Activated CD4-positive, alpha-beta T cell treated with anti-CD3 and anti-CD28 coated beads for 36 hours (primary cell): ENCODE results near the gene ITGB2. TPM values are rescaled to one million over a fixed set of nuclear protein-coding genes. Genes with fewer than 3 reads are reported as not detected.
A peak's percentile ranks its signal among the peaks of the same experiment; 100 is the strongest.

Experiments
- ATAC-seq: fragments of 200-7000 bp; cut with Tn5 transposase; one replicate; pipeline ENCODE4 v1.10.0; 2021; ENCODE audit warnings: mild to moderate bottlenecking, moderate library complexity
- CTCF ChIA-PET: fragments of 350-600 bp; sonication (Branson Sonifier 250); formaldehyde crosslinking; loops from one replicate; lab custom pipeline; 2021; ENCODE audit warnings: antibody characterized with exemption; lab: Charles Lee
- POLR2A ChIA-PET: fragments of 350-600 bp; sonication (Branson Sonifier 250); formaldehyde crosslinking; loops from one replicate; lab custom pipeline; 2021; ENCODE audit warnings: antibody characterized with exemption, inconsistent platforms; lab: Charles Lee
- DNase-seq: peaks from one replicate; pipeline ENCODE4 v3.0.0-alpha.2; 2020
- H3K27ac Mint-ChIP-seq: one replicate; pipeline ENCODE4 v1.8.0; 2021; ENCODE audit warnings: mixed read lengths
- H3K27me3 Mint-ChIP-seq: one replicate; pipeline ENCODE4 v1.8.0; 2021; ENCODE audit warnings: mixed read lengths
- H3K36me3 Mint-ChIP-seq: one replicate; pipeline ENCODE4 v1.8.0; 2021; ENCODE audit warnings: low read depth, mixed read lengths
- H3K4me1 Mint-ChIP-seq: one replicate; pipeline ENCODE4 v1.8.0; 2021; ENCODE audit warnings: mixed read lengths
- H3K4me3 Mint-ChIP-seq: one replicate; pipeline ENCODE4 v1.8.0; 2021; ENCODE audit warnings: mild to moderate bottlenecking, moderate library complexity, mixed read lengths
- H3K9me3 Mint-ChIP-seq: one replicate; pipeline ENCODE4 v1.8.0; 2021; ENCODE audit warnings: low read depth, mixed read lengths
- intact Hi-C, 2 experiments: fragments of 100-400 bp; cut with DNase I in 1 of 2; cut with micrococcal nuclease in 1 of 2; formaldehyde crosslinking; loops; one replicate each; pipeline versions ENCODE4 v1.14.2 to v1.15.1; 2022 to 2024; cut with DNase I, micrococcal nuclease
- total RNA-seq, 2 experiments: library from RNA; stranded (reverse); gene quantifications; one replicate each; pipeline ENCODE4 v1.2.3, GENCODE V29; 2021

The ITGB2 gene
- total RNA-seq, 2 experiments from 2014 or later: 217 to 250 TPM

DNA sequence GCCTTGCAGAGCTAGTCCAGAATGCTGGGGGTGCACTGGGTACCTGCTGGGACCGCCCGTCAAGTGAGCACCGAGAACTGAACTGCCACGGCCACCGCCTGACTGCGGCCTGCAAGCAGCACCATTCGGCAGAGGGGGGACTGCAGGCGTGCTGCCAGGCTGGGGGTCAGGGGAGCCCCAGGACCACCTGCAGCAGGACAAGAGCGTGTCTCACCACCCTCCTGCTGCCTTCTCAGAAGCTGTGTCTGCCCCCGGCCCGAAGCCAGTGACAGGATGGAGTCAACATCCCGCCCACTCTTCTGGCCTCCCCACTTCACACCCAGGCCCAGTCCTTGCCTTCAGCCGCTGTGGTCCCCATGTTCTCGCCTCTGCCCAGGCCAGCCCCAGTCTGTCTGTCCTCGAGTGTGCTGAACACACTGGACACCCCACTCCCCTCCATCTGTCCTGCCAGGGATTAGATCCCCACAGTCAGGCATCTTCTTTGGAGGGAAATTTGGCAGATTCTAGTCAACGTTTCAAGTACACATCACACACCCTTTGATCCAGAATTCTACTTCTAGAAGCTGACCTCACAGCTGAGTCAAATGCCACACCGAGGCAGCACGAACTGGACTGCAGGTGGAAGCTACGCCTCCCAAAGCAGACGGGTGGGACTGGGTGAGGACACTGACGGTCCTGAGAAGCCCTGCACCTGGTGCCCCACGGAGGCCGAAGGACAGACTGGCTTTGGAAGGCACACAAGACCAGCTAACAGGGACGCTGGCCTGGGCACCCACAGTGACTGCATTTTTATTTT lies 73.2 kb downstream of the ITGB2 start:
- Mint-ChIP-seq H3K4me1 (peaks cover 24% of the 10 kb centered on the region), H3K4me3 (no peak overlapping the region), H3K27me3 (no peaks in the 10 kb centered on the region), H3K27ac (no peak overlapping the region), H3K36me3 (peaks cover 21% of the 10 kb centered on the region), H3K9me3 (no peaks in the 10 kb centered on the region)
- DNase-seq (no peak), ATAC-seq (no peak)
- CTCF ChIA-PET: interaction anchor here (1.1 to 2.2 kb wide), 3 partner anchors 10 to 47 kb away, joined by 4 to 11 read pairs (median 8); partner anchors contain the start of gene UBE2G2
- POLR2A ChIA-PET: no interaction called here
- intact Hi-C loops: loop anchor here (2.0 kb wide), 3 partner anchors 25 to 77 kb away; partner anchors contain the start of genes PTTG1IP (in 1 of the 2) and UBE2G2 (in 1 of the 2)

DNA sequence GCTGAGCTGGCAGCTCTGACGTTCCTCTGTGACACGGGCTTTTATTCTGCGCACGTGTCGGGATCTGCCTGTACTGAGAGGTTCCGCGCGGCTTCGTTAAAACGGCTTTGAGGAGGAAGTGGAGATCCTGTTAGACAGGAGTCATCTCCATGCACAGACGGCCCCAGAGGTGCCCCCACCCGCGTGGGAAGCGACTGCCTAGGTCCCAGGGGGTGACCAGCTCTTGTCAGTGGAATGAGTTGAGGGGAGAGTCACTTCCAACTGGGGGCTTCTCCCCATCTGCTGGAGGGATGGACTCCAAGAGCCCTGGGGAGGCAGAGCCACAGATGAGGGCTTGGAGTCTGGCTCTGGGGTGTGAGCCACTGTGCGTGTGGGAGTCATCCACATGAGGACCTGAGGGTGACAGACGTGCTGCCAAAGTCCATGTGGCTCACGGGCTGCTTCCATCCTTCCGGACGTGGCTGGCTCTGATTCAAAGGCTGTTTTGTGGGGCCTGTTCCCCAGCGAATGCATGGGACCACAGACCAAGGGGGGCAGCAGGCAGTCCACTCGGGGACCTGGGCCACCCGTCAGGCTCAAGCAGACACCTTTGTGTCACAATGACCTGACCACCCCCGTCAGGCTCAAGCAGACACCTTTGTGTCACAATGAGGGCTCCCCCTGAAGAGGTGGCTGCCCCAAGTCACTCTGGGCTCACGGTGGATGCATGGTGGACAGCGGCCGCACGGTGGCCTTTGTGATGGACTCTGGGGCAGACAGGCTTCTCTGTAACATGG lies 74.0 kb downstream of the ITGB2 start:
- Mint-ChIP-seq H3K27me3 (no peaks in the 10 kb centered on the region), H3K36me3 (peaks cover 16% of the 10 kb centered on the region), H3K4me3 (peak overlapping the region; percentile 64), H3K4me1 (peaks cover 16% of the 10 kb centered on the region), H3K9me3 (no peaks in the 10 kb centered on the region), H3K27ac (peak overlapping the region; percentile 51)
- CTCF ChIA-PET: interaction anchor here (0.7 to 2.2 kb wide), 5 partner anchors 11 to 53 kb away, joined by 3 to 11 read pairs (median 5); partner anchors contain the start of gene UBE2G2
- POLR2A ChIA-PET: interaction anchor here (1.0 kb wide), 1 partner anchor 46 kb away, joined by 4 read pairs; no protein-coding TSS in a partner anchor
- DNase-seq (peak; percentile 72), ATAC-seq (peak; percentile 60)
- intact Hi-C loops: loop anchor here (1.0 to 2.0 kb wide), 4 partner anchors 26 to 78 kb away; partner anchors contain the start of genes UBE2G2 (in 2 of the 2) and PTTG1IP (in 1 of the 2)

DNA sequence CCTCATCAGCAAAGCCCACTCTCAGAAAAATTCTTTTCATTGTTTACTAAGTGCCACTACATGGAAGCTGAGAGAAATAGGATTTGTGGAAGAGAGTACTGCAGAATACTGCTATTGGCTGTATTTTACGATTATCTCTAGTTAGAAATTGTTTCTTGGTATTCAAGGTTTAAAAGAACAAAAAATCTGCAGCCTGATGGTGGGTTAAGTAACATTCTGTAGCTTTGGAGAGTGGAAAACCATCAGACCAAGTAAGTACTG lies 74.5 kb downstream of the ITGB2 start:
- peaks cover 11% of the 10 kb centered on the region for H3K4me1 Mint-ChIP-seq
- intact Hi-C loops: loop anchor here (1.0 to 2.0 kb wide), 4 partner anchors 27 to 79 kb away; partner anchors contain the start of genes UBE2G2 (in 2 of the 2) and PTTG1IP (in 1 of the 2)
- no peaks in the 10 kb centered on the region for H3K9me3 Mint-ChIP-seq
- no peaks in the 10 kb centered on the region for H3K27me3 Mint-ChIP-seq
- ATAC-seq (no peak), DNase-seq (no peak)
- POLR2A ChIA-PET: interaction anchor here (1.0 kb wide), 1 partner anchor 45 kb away, joined by 4 read pairs; no protein-coding TSS in a partner anchor
- peak overlapping the region; percentile 64 for H3K4me3 Mint-ChIP-seq
- CTCF ChIA-PET: interaction anchor here (0.7 to 2.2 kb wide), 5 partner anchors 12 to 53 kb away, joined by 3 to 11 read pairs (median 5); partner anchors contain the start of gene UBE2G2
- peaks cover 12% of the 10 kb centered on the region for H3K36me3 Mint-ChIP-seq
- H3K27ac Mint-ChIP-seq: peak overlapping the region; percentile 51

DNA sequence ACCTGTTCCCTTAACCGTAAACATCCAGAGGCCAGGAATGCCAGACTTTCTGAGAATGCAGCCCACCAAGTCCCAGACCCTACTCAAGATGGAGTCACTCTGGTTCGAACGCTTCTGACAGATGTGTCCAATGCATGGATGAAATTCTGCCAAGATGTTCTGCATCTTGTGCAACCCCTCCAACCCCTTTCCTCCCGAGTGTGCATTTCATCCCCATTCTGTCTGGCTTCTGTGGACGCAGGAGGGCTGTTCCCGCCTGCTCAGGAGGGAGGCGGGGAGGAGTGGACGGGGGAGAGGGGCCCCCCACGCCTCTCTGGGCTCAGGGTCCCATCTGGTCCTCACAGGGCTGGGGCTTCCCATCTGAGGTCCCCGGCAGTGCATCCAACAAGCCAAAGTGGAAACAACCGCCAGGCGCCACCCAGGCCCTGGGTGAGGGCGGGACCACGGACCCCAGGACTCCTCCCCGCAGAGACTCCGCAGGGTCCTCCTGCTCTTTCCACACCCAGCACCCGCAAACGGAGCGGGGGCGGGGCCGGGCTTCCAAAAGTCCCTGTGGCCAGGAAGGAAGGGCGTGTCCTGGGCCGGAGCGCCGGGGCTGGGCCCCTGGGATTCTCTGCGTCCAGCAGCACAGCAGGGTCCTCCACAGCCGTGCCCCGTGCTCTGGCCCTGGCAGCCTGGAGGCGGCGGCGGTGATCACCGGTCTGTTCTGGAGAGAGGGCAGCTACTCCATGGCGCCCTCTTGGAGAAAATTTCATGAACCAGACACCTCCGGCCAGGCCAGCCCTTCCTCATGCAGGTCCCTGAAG lies 75.1 kb downstream of the ITGB2 start:
- Mint-ChIP-seq H3K27me3 (no peaks in the 10 kb centered on the region), H3K4me1 (peaks cover 7% of the 10 kb centered on the region), H3K36me3 (peaks cover 9% of the 10 kb centered on the region), H3K27ac (peak overlapping the region; percentile 51), H3K9me3 (no peaks in the 10 kb centered on the region), H3K4me3 (peak overlapping the region; percentile 64)
- peak; percentile 86 for ATAC-seq
- intact Hi-C loops: loop anchor here (1.0 to 2.0 kb wide), 5 partner anchors 27 to 79 kb away; partner anchors contain the start of genes UBE2G2 (in 2 of the 2), PTTG1IP (in 1 of the 2) and SUMO3 (in 1 of the 2)
- CTCF ChIA-PET: interaction anchor here (0.7 to 2.2 kb wide), 3 partner anchors 40 to 52 kb away, joined by 3 to 11 read pairs (median 5); partner anchors contain the start of gene UBE2G2
- DNase-seq: peak; percentile 81
- POLR2A ChIA-PET: interaction anchor here (1.0 kb wide), 1 partner anchor 45 kb away, joined by 4 read pairs; no protein-coding TSS in a partner anchor

DNA sequence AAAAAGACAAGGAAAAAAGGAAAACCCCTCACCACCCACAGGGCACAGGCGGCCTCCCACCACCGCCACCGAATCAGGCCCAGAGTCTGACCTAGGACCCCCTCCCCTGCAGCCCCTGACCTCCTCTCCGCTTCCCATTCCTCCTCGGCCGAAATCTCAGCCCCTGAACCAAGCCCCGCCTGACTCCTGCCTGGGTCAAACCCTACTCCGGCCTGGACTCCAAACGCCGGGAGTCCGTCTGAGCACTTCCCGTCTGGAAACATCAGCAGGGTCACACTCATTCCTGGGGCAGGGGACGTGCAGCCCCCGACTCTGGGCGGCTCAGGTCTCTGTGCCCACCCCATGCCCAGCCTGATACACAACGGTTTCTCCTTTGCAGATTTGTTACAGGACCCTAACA lies 76.4 kb downstream of the ITGB2 start:
- no peaks in the 10 kb centered on the region for H3K9me3 Mint-ChIP-seq
- intact Hi-C loops: no loop called here
- H3K27ac Mint-ChIP-seq: no peak overlapping the region
- no peak for DNase-seq
- no peaks in the 10 kb centered on the region for H3K27me3 Mint-ChIP-seq
- CTCF ChIA-PET: no interaction called here
- H3K4me1 Mint-ChIP-seq: peaks cover 7% of the 10 kb centered on the region
- POLR2A ChIA-PET: interaction anchor here (0.5 kb wide), 1 partner anchor 29 kb away, joined by 6 read pairs; the partner anchor contains the start of gene PTTG1IP
- H3K36me3 Mint-ChIP-seq: peaks cover 2% of the 10 kb centered on the region
- no peak overlapping the region for H3K4me3 Mint-ChIP-seq
- no peak for ATAC-seq

DNA sequence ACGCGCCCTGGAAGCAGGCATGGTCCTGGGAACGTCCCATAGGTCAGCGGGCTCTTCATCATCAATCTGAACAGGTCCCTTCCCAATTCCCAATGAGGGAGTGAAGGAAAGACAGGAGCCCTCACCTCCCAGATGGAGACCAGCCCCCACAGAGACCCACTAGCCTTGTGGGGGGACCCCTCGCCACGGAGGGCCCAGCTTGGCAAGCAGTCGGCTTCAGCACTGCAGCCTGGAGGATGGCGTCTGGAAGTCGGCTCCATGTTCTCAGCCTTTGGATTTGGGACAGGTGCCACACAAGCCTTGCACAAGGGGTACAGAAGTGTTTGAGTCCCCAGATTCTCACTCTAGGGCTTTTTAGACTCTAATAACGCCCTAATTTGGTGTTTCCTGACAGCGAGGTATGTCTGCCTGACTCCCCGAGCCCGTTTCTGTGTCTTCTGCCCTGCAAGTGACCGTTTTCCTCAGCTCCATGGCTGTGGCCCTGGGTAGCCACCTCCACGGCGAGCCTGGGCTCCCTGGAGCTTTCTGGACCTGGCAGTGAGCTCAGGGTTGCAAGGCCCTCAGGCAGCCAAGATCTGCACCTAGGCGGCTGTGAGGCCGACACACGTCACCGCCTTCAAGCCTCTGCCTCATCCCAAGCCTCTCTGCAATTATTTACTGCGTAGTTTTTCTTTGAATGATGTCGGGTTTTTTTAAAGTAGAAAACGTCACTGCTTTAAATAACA lies 77.8 kb downstream of the ITGB2 start:
- no peaks in the 10 kb centered on the region for H3K36me3 Mint-ChIP-seq
- ATAC-seq: no peak
- CTCF ChIA-PET: no interaction called here
- no peaks in the 10 kb centered on the region for H3K9me3 Mint-ChIP-seq
- H3K4me1 Mint-ChIP-seq: peaks cover 7% of the 10 kb centered on the region
- POLR2A ChIA-PET: no interaction called here
- no peak overlapping the region for H3K4me3 Mint-ChIP-seq
- H3K27me3 Mint-ChIP-seq: no peaks in the 10 kb centered on the region
- H3K27ac Mint-ChIP-seq: no peak overlapping the region
- intact Hi-C loops: no loop called here
- DNase-seq: no peak

DNA sequence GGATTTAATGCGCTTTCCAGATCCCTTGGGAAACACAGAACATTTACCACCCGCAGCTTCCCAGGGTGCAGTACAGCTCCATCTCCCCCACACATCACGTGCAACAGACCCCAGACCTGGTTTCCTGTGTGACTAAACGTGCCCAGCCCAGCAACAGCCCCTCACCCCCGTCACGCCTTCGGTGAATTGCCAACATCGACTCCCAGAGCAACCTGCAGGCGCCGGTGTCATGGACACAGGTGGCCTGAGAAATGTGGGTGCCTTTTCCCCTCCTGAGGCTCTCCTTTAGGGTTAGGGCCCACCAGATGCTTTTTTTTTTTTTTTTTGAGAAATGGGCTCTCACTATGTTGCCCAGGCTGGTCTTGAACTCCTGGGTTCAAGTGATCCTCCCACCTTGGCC lies 78.6 kb downstream of the ITGB2 start:
- ATAC-seq: no peak
- DNase-seq: no peak
- Mint-ChIP-seq H3K4me3 (no peak overlapping the region), H3K36me3 (no peaks in the 10 kb centered on the region), H3K27ac (no peak overlapping the region), H3K9me3 (no peaks in the 10 kb centered on the region), H3K4me1 (peaks cover 7% of the 10 kb centered on the region), H3K27me3 (no peaks in the 10 kb centered on the region)
- POLR2A ChIA-PET: no interaction called here
- intact Hi-C loops: no loop called here
- CTCF ChIA-PET: no interaction called here

DNA sequence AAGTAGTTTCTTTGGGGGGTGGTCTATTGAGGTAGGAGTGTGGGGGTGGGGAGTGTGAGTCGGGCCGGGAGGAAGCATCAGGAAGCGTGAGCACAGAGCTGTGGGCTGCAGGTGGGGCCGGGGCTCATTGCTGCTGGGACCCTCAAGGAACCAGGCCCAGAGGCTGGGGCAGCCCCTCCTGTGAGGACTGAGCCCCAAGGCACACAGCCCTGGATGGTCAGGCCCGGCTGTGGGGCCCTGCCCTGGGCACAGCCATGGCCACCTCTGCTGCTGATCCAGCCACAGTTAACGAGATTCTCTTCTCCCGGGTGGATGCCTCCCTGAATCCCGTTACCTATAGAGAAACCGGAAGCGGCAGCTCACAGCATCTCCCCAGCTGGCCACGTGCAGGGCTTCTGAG lies 79.9 kb downstream of the ITGB2 start:
- ChIA-PET CTCF (no interaction called here), POLR2A (no interaction called here)
- Mint-ChIP-seq H3K9me3 (no peaks in the 10 kb centered on the region), H3K27ac (no peak overlapping the region), H3K4me1 (no peaks in the 10 kb centered on the region), H3K27me3 (no peaks in the 10 kb centered on the region), H3K36me3 (no peaks in the 10 kb centered on the region), H3K4me3 (no peak overlapping the region)
- no peak for DNase-seq
- no peak for ATAC-seq
- intact Hi-C loops: no loop called here

DNA sequence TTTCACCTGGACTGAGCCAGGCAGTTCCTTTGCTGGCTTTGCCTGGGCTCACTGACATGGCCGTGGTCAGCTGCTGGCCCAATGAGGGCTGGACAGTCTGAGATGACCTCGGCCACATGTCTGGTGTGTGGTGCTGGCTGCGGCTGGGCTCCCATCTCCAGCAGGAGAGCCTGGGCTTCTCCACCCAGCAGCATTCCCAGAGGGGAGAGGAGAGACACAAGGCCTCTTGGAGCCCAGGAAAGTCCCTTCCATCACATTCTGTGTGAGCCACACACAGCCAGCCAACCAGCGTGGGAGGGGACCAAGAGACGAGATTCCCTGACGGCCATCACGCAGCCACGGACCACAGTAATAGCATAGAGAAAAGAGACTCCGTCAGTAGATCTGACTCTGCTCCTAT lies 81.7 kb downstream of the ITGB2 start:
- H3K27me3 Mint-ChIP-seq: no peaks in the 10 kb centered on the region
- H3K4me3 Mint-ChIP-seq: no peak overlapping the region
- POLR2A ChIA-PET: no interaction called here
- H3K36me3 Mint-ChIP-seq: no peaks in the 10 kb centered on the region
- no peaks in the 10 kb centered on the region for H3K9me3 Mint-ChIP-seq
- no peaks in the 10 kb centered on the region for H3K4me1 Mint-ChIP-seq
- intact Hi-C loops: no loop called here
- DNase-seq: no peak
- CTCF ChIA-PET: no interaction called here
- no peak overlapping the region for H3K27ac Mint-ChIP-seq
- ATAC-seq: no peak

DNA sequence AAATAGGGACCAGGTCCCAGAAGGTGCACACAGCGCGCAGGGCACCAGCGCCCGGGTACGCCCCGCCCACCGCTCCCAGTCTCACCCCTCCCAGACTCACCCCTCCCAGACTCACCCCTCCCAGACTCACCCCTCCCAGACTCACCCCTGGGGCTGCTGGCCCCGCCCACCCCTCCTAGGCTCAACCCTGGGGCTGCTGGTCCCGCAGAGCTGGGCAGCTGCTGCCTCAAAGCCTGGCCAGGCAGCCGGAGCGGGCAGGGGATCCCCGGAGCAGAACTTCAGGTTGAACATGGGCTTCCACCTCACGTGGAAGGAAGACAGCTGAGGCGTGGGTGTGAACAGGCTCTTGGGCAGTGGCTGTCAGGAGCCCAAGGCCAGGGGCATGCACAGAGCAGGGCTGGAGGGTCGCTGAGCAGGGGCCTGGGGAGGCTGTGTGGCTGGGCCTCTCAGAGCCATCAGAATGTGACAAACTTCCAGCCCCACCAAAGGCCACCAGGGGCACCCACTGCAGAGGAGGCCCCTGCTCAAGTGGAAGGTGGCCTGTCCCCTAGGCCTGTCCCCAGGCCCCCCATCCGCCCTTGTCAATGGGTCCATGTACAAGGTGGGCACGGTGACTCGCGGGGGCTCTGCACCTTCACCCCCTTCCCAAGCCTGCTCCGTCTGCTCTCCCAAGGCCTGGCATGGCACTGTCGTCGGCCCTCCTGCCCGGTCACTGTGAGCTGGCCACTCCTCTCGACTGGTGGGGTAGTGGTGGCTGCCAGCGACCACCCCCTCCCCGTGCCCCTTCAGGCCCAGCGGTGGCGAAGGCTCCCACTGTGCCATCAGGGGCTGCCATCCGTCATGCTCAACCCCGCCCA lies 82.4 kb downstream of the ITGB2 start:
- H3K4me1 Mint-ChIP-seq: no peaks in the 10 kb centered on the region
- ATAC-seq: no peak
- no peaks in the 10 kb centered on the region for H3K27me3 Mint-ChIP-seq
- DNase-seq: no peak
- POLR2A ChIA-PET: no interaction called here
- no peak overlapping the region for H3K4me3 Mint-ChIP-seq
- no peak overlapping the region for H3K27ac Mint-ChIP-seq
- CTCF ChIA-PET: no interaction called here
- H3K9me3 Mint-ChIP-seq: no peaks in the 10 kb centered on the region
- intact Hi-C loops: no loop called here
- H3K36me3 Mint-ChIP-seq: no peaks in the 10 kb centered on the region
